ENCODE measurements around the gene PTPRN2.
"Not testable (repeated sequence)": the region's sequence is repeated elsewhere in the genome, so short reads cannot be mapped to it uniquely, and the experiment has no call there.

The PTPRN2 gene

GRCh38 chr7:157861551-157861950 lies 726.1 kb downstream of the PTPRN2 start:
- DNase-seq (ENCODE audit: low spot score): no peak

GRCh38 chr7:157861031-157861491 lies 726.6 kb downstream of the PTPRN2 start:
- no peak for DNase-seq (ENCODE audit: low spot score)

GRCh38 chr7:157860406-157860805 lies 727.2 kb downstream of the PTPRN2 start:
- DNase-seq (ENCODE audit: low spot score): no peak

GRCh38 chr7:157859915-157860314 lies 727.7 kb downstream of the PTPRN2 start:
- no peak for DNase-seq (ENCODE audit: low spot score)

GRCh38 chr7:157857578-157858075 lies 730.0 kb downstream of the PTPRN2 start:
- DNase-seq (ENCODE audit: low spot score): no peak

GRCh38 chr7:157856873-157857577 lies 730.6 kb downstream of the PTPRN2 start:
- DNase-seq (ENCODE audit: low spot score): no peak

- no peak for DNase-seq (ENCODE audit: low spot score)
Observed at GRCh38 chr7:157855452-157856213, 732.0 kb downstream of the PTPRN2 start.

GRCh38 chr7:157855016-157855415 lies 732.6 kb downstream of the PTPRN2 start:
- DNase-seq (ENCODE audit: low spot score): no peak

- peak; percentile 20 for DNase-seq (ENCODE audit: low spot score)
Observed at GRCh38 chr7:157854066-157854891, 733.3 kb downstream of the PTPRN2 start.

- no peak for DNase-seq (ENCODE audit: low spot score)
Observed at GRCh38 chr7:157853789-157854065, 733.9 kb downstream of the PTPRN2 start.

- no peak for DNase-seq (ENCODE audit: low spot score)
Observed at GRCh38 chr7:157853076-157853788, 734.4 kb downstream of the PTPRN2 start.

GRCh38 chr7:157851501-157852067 lies 736.0 kb downstream of the PTPRN2 start:
- DNase-seq (ENCODE audit: low spot score): peak; percentile 66

- no peak for DNase-seq (ENCODE audit: low spot score)
Observed at GRCh38 chr7:157850481-157851444, 736.9 kb downstream of the PTPRN2 start.

GRCh38 chr7:157849726-157850125 lies 737.9 kb downstream of the PTPRN2 start:
- DNase-seq (ENCODE audit: low spot score): no peak

GRCh38 chr7:157849341-157849596 lies 738.4 kb downstream of the PTPRN2 start:
- no peak for DNase-seq (ENCODE audit: low spot score)

- no peak for DNase-seq (ENCODE audit: low spot score)
Observed at GRCh38 chr7:157848508-157849340, 738.9 kb downstream of the PTPRN2 start.

GRCh38 chr7:157847756-157848487 lies 739.7 kb downstream of the PTPRN2 start:
- DNase-seq (ENCODE audit: low spot score): not testable (repeated sequence)

- not testable (repeated sequence) for DNase-seq (ENCODE audit: low spot score)
Observed at GRCh38 chr7:157846746-157847145, 740.9 kb downstream of the PTPRN2 start.

- no peak for DNase-seq (ENCODE audit: low spot score)
Observed at GRCh38 chr7:157846271-157846670, 741.4 kb downstream of the PTPRN2 start.

All from SW480 (cell line).